T-helper 9 cell (primary cell): Measurements from ENCODE around the gene NLRC5.

Experiments
- DNase-seq: peaks from one replicate; pipeline ENCODE4 v3.0.0-alpha.2; 2020
- total RNA-seq, 2 donors: gene quantifications; one replicate each; lab custom pipeline; 2026; lab: John Stamatoyannopoulos, UW

The NLRC5 gene, protein sequence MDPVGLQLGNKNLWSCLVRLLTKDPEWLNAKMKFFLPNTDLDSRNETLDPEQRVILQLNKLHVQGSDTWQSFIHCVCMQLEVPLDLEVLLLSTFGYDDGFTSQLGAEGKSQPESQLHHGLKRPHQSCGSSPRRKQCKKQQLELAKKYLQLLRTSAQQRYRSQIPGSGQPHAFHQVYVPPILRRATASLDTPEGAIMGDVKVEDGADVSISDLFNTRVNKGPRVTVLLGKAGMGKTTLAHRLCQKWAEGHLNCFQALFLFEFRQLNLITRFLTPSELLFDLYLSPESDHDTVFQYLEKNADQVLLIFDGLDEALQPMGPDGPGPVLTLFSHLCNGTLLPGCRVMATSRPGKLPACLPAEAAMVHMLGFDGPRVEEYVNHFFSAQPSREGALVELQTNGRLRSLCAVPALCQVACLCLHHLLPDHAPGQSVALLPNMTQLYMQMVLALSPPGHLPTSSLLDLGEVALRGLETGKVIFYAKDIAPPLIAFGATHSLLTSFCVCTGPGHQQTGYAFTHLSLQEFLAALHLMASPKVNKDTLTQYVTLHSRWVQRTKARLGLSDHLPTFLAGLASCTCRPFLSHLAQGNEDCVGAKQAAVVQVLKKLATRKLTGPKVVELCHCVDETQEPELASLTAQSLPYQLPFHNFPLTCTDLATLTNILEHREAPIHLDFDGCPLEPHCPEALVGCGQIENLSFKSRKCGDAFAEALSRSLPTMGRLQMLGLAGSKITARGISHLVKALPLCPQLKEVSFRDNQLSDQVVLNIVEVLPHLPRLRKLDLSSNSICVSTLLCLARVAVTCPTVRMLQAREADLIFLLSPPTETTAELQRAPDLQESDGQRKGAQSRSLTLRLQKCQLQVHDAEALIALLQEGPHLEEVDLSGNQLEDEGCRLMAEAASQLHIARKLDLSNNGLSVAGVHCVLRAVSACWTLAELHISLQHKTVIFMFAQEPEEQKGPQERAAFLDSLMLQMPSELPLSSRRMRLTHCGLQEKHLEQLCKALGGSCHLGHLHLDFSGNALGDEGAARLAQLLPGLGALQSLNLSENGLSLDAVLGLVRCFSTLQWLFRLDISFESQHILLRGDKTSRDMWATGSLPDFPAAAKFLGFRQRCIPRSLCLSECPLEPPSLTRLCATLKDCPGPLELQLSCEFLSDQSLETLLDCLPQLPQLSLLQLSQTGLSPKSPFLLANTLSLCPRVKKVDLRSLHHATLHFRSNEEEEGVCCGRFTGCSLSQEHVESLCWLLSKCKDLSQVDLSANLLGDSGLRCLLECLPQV (N-terminal part only)
- 353 to 527 reads per million in 2 donors for total RNA-seq

DNA sequence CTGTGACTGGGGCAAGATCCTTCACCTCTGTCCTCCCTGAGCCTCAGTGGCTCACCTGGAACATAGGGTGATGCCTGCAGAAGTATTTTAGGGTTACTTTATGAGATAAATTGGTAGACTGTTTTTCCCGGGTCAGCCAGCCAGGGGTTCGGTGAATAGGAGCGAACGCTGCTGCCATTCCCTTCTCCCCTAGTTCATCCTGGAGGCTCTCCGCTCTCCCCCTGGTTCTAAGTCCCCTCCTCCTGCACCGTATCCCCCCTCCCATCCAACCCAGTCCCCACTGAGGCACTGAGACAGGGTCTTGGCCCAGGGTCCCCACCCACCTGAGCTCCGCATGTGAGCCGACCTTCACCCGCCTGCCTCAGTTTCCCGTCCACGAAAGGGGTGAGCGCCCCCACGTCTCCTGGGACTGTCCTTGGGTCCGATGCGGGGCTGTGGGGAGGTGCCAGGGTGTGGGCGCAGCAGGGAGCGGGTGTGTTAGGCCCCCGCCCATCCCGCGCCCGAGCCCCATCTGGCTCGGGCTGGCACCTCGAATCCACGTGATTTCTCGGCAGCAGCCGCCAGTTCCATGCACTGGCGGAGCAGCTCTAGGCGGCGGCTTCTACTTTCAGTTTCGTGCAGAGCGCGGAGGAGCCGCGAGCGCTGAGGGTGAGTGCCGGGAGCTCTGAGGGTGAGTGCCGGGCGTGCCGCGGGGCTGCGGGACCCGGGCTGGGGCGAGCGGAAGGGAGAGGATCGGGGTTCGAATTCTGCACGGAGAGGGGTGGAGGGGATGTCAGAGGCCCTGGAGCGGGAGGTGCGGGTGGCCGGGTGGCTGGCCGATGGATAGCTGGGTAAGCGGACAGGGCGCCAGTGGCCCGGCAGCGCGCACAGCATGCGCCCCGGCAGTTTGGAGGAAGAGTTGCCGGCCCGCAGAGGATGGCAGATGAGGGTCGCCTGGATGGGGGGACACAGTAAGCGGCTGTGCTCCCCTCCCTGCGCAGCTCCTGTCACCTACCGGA, at the start of gene NLRC5:
NLRC5 (plus strand) TSS at position 610 of the 998 bp plus-strand sequence. CDS start 31,156 bp downstream, outside the sequence.
- peak; percentile 81 for DNase-seq

DNA sequence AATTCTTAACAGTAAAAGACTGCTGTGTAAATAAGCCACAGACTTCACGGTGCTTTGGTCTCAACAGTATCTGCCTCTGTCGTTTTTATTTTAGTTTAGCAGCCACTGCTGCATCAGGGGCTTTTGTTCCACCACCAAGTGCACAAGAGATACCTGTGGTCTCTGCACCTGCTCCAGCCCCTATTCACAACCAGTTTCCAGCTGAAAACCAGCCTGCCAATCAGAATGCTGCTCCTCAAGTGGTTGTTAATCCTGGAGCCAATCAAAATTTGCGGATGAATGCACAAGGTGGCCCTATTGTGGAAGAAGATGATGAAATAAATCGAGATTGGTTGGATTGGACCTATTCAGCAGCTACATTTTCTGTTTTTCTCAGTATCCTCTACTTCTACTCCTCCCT, 49.6 kb upstream of the NLRC5 start:
- no peak for DNase-seq

DNA sequence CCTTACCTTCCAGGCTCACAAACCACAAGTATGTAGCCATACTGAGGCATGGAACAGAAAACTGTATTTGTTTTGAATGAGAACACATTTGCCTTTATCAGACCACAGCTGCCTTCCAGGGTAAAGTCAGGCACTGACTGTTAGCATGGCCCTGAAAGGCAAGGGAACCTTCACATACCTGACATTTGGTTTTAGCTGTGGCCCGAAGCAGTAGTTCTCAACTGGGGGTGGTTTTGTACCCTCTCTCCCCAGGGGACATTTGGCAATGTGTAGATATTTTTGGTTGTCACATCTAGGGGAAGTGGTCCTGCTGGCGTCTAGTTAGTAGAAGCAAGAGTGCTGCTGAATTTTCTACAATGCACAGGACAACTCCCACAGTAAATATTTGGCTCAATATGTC, 48.3 kb upstream of the NLRC5 start:
- no peak for DNase-seq

DNA sequence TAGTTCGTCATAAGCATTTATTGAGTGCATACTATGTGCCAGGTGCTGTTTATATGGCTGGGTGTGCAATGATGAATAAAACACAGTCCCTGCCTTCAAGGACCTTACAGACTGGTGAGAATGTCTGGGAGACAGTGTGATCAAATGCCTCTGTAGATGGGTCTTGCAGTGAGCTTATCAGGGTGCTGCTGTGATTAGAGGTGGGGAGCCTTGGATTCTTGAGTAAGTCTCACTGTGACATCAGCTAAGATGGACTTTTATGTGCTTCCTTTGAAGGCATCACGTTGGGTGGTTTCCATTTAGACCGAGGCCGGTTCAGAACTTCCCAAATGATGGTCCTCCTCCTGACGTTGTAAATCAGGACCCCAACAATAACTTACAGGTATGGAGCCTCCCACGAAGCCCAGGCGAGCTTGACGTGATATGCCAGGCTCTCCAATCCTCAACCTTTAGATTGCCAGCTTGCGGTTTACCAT, 47.5 kb upstream of the NLRC5 start:
- no peak for DNase-seq

DNA sequence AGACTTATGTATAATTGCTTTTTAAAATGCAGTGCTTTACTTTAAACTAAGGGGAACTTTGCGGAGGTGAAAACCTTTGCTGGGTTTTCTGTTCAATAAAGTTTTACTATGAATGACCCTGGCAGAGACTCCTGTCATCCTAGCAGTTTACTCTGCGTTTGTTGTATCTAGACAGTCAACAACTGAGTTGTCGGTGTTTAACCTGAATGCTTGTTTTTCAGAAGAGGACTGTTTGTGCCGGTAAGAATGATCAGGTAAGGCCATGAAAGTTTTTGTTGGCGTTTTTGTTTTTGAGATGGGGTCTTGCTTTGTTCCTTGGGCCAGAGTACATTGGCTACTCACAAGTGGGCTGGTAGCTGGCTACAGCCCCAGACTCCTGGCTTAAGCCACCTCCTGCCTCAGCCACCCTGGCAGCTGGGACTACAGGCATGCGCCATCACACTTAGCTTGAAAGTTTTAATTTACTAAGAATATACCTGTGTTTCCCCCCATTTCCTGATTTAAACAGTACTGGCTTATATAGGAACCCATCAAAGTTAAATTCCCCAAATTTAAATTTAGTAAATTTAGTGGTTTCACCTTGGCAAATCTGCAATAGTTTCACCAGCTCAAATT, 45.5 kb upstream of the NLRC5 start:
- no peak for DNase-seq

DNA sequence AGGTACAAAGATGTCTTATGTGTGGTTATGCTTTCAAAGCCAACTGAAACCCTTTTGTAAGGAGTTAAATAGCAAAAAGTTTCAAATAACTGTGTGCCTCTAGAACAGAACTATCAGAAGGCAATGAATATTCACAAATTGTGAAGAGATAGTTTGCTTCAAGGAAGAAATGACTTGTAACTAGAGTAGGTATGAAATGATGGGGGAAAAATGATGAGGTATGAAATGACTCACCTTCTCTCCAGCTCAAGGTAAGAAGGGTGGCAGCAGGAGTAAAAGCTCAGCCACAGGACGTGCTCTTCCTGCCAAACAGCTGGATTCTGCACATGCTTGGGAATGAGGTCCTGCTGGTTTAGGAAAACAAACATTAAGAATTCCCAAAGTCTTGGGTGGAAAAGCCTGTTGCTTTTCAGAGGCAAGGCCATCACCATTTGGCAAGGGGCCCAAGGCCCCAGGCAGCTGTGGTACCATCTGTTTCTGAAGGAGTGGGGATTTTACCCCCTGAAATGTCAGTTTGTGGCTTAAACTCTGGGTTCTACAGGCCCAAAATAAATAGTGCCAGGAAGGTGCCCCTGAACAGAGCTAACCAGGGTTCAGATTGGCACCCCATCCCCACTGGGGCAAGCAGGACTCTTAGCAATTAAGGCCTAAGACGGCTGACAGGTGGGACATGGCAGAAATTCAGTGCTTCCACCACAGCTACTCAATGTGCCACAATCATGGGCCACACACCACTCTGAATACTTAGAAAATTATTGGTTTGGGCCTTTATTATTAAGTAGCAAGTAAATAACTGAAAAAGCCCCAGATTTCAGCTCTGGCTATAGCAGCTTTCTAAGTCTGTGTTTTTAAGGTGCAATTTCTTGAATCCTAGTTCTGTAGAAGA, 44.2 kb upstream of the NLRC5 start:
- no peak for DNase-seq

DNA sequence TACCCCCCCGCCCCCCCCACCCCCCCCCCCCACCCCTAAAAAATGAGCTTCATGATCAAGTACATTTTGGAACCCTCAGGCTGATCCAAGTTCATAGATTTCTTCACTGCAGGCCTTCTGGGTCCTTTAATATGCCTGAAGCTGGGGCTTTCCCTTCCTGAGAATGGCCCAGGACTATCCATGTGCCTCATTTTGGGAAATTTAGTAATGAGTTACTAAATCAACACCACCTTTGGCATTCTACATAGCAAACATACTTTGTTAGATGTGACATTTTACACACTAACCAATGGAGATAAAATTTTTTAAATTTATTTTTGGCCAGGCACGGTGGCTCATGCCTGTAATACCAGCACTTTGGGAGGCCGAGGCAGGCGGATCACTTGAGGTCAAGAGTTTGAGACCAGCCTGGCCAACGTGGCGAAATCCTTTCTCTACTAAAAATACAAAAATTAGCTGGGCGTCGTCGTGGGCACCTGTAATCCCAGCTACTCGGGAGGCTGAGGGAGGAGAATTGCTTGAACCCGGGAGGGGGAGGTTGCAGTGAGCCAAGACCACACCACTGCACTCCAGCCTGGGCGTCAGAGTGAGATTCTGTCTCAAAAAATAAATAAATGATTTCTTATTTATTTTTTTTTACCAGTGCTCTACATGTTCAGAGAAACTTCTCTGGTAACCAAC, 43.4 kb upstream of the NLRC5 start:
- DNase-seq = no peak

DNA sequence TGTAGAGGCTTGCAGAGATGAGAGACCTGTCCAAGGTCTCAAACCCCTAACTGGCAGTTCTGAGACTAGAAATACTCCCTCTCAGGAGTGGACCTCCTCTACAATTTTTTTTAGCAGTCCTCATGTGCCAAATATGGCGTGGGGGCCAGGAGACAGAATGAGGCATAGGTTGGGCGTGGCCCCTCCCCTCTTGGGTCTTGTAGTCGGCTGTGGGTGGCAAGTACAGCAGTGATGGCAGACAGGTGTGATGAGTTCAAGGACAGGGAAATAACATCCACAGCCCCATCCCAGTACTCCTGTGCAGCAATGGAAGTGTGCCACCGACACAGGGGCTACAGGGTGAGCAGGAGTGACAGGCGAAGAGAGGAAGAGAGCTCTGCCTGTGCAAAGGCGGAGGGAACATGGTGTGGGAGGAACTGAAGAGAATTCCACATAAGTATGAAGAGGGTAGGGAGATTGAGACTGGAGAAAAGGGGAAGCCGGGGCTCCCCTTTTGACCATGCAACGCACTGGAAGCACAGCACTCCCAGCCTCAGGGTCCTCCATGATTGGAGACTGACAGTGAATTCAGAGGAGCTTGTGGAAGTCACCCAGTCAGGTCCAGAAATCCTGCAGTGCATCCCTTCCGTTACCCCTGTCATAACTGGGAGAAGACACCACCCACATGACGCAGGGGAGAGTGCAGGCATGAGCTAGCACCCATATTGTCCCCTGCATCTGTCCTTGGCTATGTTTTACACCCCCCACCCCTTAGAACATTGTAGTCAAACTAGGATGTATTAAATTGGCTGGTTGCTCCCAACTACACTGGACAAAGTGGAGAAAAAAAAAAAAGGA, 42.4 kb upstream of the NLRC5 start:
- DNase-seq = no peak

DNA sequence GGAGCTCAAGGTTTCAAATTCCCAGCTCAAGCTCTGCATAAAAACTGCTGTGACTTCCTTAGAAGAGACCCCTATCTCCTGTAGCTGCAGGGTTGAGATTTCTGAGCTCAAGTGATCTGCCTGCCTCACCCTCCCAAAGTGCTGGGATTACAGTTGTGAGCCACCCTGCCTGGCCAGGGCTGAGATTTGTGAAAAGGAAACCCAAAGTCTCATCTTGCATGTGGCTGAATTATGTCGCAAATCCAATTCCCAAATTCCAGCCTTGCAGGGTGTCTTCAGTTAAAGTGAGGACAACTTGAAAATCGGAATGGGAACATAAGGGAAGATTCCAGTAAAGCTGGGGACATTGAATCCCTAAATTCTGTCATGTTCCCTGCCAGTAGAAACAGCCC, 41.8 kb upstream of the NLRC5 start:
- no peak for DNase-seq

DNA sequence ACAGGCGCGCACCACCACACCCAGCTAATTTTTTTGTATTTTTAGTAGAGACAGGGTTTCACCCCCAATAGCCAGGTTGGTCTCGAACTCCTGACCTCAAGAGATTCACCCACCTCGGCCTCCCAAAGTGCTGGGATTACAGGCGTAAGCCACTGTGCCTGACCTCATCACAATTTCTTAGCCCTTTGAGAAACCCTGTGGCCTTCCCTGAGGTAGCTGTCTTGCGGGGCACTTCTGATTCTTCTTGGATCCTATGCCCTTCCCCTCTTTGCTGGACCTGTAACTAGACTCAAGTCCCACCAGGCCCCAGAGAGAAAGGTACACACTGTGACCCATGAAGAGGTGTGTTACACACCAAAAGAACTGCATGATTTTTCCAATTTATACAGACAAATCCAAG, 41.1 kb upstream of the NLRC5 start:
- no peak for DNase-seq

DNA sequence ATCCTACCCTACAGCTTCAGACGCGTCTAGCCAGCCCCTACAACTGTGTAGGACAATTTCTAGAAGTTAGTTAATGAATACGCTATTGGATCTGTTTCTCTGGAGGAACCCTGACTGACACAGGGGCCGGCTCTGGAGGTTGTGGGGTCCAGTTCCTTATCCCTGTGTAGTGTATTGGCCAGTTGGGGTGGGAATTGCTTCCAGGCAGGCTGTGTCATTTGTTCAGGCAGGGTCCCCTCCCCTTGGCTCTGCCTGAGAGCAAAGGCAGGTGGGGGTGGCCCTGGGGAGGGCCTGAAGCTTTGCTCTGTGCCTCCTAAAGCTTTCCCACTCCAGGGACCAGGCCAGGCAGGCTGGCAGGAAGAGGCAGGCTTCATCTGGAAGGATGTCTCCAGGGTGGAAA, 39.3 kb upstream of the NLRC5 start:
- DNase-seq = no peak

DNA sequence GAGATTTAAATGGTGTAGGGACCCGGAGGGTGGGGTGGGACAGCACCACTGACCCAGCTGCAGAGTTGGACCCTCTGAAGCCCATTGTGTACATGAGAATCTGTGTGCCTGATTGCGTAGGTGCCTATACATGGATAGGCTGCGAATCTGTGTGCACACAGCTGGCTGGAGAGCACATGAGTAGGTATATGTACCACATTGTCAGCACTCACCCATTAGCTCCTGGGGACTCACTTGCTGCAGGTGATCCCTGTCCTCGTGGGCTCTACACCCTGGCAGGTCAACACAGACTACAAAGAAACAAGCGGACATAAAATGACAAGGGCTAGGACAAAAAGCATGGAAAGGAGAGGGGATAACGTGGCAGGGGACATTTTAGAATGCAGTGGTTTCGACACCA, 38.9 kb upstream of the NLRC5 start:
- DNase-seq = no peak

DNA sequence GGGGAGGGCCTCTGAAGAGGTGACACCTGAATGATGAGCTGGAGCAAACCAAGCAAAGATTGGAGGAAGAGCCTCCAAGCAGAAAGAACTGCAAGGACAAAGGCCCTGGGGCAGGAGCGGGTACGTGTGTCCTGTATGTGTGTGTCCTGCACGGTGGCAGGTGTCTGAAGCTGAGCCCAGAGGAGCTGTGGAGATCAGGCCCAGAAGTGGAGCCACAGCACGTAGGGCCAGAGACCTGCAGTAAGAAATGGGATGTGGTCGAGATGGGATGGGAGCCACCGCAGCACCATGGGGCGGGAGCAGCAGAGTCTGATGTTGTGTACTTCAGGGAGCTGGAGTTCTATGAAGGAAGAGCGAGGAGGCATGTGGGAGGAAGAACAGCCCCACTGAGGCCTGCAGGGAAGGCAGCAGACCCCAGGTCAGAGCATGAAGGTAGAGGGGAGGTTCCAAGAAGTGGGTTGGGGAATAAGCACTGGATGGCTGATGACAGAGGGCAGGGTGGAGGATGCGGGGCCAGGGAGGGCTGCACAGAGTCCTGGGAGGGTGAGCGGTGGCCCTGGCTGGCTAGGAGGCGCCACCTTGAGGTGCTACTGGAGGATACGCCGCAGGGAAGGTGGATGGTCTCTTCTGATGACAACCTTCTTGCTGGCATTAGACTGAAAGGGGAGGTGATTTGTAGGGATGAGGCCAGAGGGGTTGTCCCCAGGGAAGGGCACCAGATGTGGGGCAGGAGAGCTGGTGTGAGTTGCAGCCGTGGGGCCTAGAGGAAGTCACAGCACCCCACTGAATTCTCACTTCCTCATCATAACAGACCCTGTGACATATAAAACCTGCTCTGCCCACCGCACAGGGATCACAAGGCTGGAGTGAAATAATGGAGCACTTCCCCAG, 38.2 kb upstream of the NLRC5 start:
- peak; percentile 34 for DNase-seq

DNA sequence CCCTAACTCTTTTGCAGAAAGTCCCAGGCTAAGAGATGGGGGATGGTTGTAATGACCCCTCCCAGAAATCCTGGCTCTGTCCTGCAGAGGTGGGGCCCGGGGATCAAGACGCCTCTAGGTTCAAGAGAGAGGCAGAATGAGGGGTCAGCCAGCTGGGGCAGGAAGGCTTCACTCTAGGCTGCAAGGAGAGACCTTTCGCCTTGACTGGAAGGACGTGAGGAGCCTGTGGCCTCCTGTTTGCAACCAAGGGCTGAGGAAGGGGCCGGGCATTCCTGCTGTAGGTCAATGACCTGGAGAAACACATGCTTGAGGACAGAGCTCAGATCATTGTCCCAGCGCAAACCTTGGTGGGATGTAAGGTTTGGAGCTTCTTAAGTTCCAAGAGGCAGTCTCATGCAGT, 36.4 kb upstream of the NLRC5 start:
- no peak for DNase-seq

DNA sequence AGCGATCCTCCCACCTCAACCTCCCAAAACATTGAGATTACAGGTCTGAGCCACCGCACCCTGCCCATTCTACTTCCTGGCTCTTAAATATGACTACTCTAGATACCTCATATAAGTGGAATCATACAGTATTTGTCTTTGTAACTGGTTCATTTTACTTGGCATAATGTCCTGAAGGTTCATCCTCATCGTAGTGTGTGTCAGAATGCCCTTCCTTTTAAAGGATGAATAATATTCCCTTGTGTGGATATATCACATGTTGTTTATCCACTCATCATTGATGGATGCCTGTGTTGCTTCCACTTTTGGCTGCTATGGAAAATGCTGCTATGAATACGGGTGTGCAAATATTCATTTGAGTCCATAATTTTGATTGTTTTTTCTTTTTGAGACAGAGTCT, 33.3 kb upstream of the NLRC5 start:
- no peak for DNase-seq

DNA sequence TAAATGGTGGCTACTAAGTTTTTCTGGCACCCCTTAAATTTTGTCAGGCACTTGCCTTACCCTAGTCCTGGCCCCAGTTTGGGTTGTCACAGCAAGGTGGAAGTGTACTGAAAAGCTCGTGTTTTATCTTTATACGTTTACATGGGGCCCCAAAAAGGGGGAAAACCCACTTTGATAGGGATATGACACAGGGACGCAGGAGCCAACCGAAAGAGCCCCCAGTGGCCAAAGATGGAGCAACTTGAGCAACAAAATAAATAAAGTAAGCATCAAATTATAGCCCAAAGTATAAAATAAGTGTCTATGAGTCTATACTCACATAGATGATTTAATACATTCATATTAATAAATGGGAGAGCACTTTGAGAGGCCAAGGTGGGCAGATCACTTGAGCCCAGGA, 32.6 kb upstream of the NLRC5 start:
- DNase-seq = no peak

DNA sequence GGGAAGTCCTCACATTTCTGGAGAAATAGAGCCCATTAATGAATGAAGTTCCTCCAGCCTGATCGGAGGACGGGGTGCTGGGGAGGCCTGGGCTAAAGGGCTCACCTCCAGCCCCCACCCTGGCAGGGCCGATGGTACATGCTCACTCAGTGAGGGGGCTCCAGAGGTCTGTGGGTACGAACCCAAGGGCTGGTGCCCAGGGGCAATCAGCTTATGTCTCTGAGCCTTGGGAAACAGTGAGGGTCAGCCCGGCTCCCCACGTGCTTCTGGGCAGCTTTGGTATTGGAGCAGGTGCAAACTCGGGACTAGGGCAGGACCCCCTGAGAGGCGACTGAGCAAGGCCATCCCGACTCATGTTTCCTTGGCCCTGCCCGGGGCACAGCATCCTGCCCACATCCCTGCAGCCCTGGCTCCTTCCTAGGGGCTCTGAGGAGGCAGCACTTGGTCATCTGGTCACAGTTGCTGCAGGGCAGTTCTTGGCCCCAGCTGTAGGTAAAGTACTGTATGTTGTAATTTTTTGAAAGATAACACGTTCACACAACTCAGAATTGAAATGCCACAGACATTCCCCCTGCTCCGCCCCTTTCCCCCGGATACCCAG, 28.6 kb upstream of the NLRC5 start:
- DNase-seq = no peak
